Glutamatergic neuron (in vitro differentiated cells): ENCODE data around the gene ZNF366. TPM values are rescaled to one million over a fixed set of nuclear protein-coding genes. Genes with fewer than 3 reads are reported as not detected.

ENCODE experiments used
- DNase-seq: peaks from one replicate; pipeline ENCODE4 v3.0.0; 2022
- H3K27ac Mint-ChIP-seq: one replicate; pipeline ENCODE4 v1.8.0; 2020; ENCODE audit warnings: mild to moderate bottlenecking, mixed read lengths, inconsistent platforms; ENCODE audit not compliant: unreplicated experiment
- H3K27me3 Mint-ChIP-seq: one replicate; pipeline ENCODE4 v1.8.0; 2020; ENCODE audit warnings: mild to moderate bottlenecking, moderate library complexity, mixed read lengths, inconsistent platforms; ENCODE audit not compliant: unreplicated experiment
- H3K36me3 Mint-ChIP-seq: one replicate; pipeline ENCODE4 v1.8.0; 2020; ENCODE audit warnings: mild to moderate bottlenecking, mixed read lengths, inconsistent platforms; ENCODE audit not compliant: unreplicated experiment
- H3K4me1 Mint-ChIP-seq: one replicate; pipeline ENCODE4 v1.8.0; 2020; ENCODE audit warnings: mild to moderate bottlenecking, low read depth, mixed read lengths, inconsistent platforms; ENCODE audit not compliant: unreplicated experiment
- H3K4me3 Mint-ChIP-seq: one replicate; pipeline ENCODE4 v1.8.0; 2020; ENCODE audit warnings: mild to moderate bottlenecking, mixed read lengths, inconsistent platforms; ENCODE audit not compliant: unreplicated experiment
- H3K9me3 Mint-ChIP-seq: one replicate; pipeline ENCODE4 v1.8.0; 2020; ENCODE audit warnings: mild to moderate bottlenecking, moderate library complexity, mixed read lengths, inconsistent platforms; ENCODE audit not compliant: unreplicated experiment
- CTCF ChIP-seq: fragments of 200-600 bp; sonication (generic); IDR thresholded peaks from one replicate; pipeline ENCODE4 v1.5.0; 2021; ENCODE audit not compliant: partially characterized antibody, unreplicated experiment
- total RNA-seq: library from RNA; stranded (reverse); fragmentation: NEBNext Ultra II Directional; extraction: Animal tissue kit (Norgen Biotek cat#: 25700); gene quantifications from one replicate; pipeline ENCODE4 v1.2.1, GENCODE V29; 2021; ENCODE audit not compliant: unreplicated experiment

ZNF366 gene
- total RNA-seq, 1 donor from 2014 or later: not detected

- DNase-seq: no peak
- Mint-ChIP-seq H3K4me3 (no peak overlapping the region), H3K27ac (no peak overlapping the region), H3K9me3 (no peaks in the 10 kb centered on the region), H3K27me3 (no peaks in the 10 kb centered on the region), H3K4me1 (peaks cover 5% of the 10 kb centered on the region), H3K36me3 (no peaks in the 10 kb centered on the region)
- no peak for TF ChIP-seq CTCF
Observed at GRCh38 chr5:72436796-72437471, 70.3 kb downstream of the ZNF366 start.

- Mint-ChIP-seq H3K27me3 (no peaks in the 10 kb centered on the region), H3K9me3 (no peaks in the 10 kb centered on the region), H3K4me1 (peaks cover 5% of the 10 kb centered on the region)
Observed at GRCh38 chr5:72434781-72435437, 72.3 kb downstream of the ZNF366 start.

GRCh38 chr5:72434056-72434780, 73.0 kb downstream of the ZNF366 start:
- Mint-ChIP-seq H3K9me3 (no peaks in the 10 kb centered on the region), H3K27ac (no peak overlapping the region), H3K4me1 (peaks cover 5% of the 10 kb centered on the region), H3K4me3 (no peak overlapping the region), H3K27me3 (no peaks in the 10 kb centered on the region), H3K36me3 (no peaks in the 10 kb centered on the region)
- no peak for DNase-seq
- no peak for TF ChIP-seq CTCF

More at GRCh38 chr5:72434781-72435437, 72.3 kb downstream of the ZNF366 start:
- no peak for TF ChIP-seq CTCF
- DNase-seq: no peak
- Mint-ChIP-seq H3K4me3 (no peak overlapping the region), H3K36me3 (no peaks in the 10 kb centered on the region), H3K27ac (no peak overlapping the region)

GRCh38 chr5:72433522-72433921, 73.7 kb downstream of the ZNF366 start:
- Mint-ChIP-seq H3K9me3 (no peaks in the 10 kb centered on the region), H3K27ac (no peak overlapping the region)
- no peak for TF ChIP-seq CTCF

More at GRCh38 chr5:72433522-72433921, 73.7 kb downstream of the ZNF366 start:
- Mint-ChIP-seq H3K4me1 (peaks cover 5% of the 10 kb centered on the region), H3K4me3 (no peak overlapping the region), H3K36me3 (no peaks in the 10 kb centered on the region), H3K27me3 (no peaks in the 10 kb centered on the region)
- no peak for DNase-seq
